SKM-1 (cell line): ENCODE measurements around the gene TK2.

ENCODE experiments used
- DNase-seq: peaks from one replicate; lab custom pipeline; 2025; ENCODE audit not compliant: unreplicated experiment; lab: John Stamatoyannopoulos, UW

The TK2 gene

DNA sequence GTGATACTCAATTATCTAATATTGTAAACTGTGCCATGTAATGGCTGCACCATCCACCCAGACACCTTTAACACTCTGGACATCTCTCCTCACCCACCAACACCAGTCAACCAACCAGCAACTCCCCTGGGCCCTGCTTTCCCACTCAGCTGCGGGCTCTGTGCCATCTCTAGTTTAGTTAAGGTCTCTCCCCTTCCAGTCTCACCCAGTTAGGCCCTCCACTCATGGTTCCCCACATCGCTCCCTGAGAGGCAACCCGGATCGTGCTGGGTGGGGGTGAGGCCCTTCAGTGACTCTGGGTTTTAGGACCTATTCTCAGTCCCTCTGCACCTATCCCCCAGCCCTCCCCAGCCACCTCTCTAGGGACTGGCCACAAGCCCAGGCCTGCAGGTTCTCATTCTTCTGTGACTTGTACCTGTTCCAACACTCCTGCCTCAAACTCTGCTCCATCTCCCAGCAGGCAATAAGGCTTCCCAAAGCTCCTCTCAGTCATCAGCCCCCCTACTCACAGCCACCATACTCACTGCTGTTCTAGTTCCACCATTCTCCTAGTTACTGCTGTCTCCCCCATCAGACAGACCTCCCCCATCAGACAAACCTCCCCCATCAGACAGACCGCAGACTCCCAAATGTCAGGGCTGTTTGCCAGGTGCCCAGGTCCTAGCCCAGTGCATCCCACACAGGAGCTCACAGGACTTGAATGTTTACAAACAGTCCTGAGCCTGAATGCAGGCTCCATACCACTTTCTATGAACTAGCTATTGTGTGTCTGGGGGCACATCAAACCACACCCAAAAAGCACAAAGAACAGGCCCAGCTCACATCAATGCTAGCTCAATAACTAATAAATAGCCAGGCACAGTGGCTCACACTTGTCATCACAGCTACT lies 2.6 kb downstream of the TK2 start:
- DNase-seq, result no peak

DNA sequence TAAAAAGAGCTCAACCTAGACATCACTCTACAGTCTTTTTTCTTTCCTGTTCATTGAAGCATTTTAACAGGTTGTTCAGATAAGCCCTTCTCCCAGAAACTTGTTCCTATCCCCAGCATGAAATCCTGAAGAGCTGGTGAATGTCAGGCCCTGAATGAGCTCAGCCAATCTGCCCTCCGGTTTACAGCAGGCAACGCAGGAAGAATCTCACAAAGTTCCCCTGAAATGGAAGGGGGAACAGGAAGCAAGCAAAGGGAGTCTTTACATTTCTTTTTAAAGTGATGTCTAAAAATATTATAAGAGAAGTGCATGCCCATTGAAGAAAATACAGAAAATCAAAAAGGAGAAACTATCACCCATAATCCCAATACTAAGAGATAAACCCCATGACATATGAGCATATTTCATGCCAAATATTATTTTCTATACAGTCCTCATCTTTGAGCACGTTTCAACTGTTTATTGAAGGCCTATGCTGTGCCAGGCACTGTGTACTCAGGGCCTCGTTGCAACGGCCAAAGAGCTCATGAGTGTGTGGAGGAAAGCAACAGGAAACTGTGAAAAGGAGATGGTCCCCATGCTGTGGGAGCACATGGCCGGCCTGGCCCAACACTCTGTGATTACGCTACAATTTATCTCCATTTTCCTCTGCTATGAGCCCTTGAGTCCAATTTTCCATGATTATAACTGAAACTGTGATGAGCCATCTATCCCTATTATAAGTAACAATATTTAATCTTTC lies 5.7 kb downstream of the TK2 start:
- no peak for DNase-seq

DNA sequence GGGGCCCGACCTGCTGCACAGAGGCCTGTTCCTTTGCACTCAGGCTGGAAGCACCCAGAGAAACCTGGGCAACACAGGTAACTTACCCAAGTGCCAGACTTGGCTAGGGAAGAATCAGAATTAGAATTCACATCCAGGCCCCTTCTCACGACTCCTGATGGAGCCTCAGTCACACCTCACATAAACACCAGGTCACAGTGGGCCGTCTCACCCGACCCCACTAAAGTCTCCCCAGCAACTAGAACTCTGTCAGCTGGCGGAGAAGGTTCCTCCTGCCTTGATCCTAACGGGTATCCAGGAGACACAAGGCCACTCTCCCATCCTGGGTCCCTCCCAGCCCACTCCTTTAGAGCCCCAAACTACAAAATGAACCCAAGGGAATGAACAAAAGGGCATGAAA lies 6.4 kb downstream of the TK2 start:
- no peak for DNase-seq

DNA sequence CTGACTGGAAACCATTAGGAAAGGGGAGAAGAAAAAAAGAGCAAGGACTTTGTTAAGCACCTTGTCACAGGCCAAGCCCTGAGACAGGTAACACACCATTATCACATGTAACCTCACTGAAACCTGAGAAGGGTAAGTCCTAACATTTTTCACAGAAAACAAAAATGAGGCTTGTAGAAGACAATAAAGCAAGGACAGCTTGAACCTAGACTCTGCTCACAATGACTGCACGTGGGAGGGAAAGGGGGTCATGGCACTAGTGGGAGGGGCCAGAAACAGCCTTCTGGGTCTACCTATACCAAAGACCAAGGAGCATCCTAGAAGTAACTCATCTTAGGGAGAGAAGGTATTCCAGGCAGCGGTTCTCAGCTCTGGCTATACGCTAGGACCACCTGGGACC lies 7.5 kb downstream of the TK2 start:
- no peak for DNase-seq

DNA sequence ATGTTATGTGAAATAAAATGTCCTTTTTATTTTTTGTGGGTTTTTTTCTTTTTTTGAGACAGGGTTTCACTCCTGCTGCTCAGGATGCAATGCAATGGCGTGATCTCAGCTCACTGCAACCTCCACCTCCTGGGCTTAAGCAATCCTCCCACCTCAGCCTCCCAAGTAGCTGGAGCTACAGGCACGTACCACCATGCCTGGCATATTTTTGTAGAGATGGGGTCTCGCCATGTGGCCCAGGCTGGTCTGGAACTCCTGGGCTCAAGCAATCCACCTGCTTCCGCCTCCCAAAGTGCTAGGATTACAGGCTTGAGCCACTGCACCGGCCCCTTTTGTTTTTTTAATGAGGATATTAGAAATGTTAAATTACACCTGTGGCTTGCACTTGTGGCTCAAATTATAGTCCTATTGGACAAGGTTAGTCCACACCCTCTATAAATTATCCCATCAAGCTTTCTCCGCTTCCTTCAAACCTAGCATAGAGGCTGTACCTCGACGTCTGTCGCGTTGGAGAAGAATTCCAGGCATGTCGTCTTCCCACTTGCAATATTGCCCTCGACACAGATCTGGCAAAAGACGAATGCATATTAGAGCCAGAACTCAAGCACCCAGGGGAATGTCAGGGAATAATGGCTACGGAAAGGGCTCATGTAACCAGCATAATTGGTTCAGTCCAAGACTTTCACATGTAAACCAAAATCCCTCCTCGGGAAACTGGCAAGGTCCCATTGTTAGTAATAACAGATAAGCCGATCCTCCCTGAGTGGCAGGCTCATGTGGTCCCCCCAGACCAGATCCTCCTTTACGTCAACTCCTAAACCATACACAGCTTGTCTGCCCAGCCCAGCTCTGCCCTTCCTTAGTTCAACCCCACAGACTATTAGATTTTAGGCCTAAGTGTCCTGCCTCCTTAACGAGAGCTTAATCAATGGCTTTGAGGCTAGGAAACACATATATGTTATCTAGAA lies 8.2 kb downstream of the TK2 start:
- no peak for DNase-seq

DNA sequence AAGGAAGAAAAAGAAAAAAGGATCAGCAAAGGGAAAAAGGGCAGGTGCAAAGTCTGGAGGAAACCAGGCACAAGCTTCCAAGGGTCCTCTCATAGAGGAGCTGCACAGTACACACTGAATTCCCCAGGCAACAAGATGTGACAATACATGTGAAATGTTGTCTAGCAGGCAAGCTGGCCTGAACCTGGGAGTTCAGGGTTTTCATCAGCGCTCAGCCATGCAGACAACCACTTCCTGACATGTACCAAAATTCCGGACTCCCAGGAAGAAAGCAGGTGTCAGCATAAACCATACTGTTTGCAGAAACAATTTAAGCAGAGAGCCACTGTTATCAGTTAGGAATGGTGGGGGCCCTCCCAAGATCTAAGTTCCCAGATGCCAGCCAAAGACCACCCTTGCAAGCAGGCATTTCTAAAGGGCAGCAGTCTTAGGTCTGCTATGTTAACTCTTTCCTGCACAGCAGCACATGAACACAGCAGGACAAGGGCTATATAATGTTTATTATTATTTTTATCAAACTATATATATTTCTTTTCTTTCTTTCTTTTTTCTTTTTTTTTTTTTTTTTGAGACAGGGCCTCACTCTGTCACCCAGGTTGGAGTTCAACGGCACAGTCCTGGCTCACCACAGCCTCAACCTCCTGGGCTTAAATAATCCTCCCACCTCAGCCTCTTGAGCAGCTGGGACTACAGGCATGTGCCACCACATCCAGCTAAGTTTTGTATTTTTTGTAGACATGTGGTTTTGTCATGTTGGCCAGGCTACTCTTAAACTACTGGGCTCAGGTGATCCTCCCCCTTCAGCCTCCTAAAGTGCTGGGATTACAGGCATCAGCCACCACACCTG lies 10.1 kb downstream of the TK2 start:
- DNase-seq, result no peak

DNA sequence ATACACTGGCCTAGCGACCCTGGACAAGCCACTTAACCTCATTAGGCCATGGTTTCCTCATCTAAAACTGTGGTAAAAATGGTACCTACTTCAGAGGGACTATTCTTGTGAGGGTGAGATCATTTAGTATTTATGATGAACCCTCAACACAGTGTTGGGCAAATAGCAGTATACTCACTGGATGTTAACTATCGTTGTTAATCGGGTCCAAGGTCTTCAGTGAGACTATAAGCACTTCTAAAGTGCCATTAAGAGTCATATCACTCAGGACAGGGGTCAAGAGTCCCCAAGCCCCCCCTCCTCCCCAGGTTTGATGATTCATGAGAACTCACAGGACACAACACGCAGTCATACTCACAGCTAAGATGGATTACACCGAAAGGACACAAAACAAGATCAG lies 11.0 kb downstream of the TK2 start:
- no peak for DNase-seq

DNA sequence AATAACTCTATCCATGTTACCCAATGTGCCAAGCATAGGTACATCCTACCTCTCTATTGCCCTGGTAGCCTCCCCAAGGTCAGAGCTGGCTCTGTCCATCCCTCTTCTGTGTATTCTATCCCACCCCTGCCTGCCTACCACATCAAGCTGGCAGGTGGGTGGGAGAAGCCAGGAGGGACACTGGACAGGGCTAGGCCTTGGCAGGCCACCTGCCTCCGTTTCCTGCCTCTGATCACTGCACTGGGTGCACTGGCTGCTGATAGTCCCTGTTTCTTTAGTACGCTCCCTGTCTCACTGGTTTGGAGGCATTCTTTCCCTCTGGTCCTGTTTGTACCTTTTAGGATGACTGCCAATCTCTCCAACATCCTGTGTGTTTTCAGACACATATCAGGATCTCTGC lies 12.7 kb downstream of the TK2 start:
- no peak for DNase-seq

DNA sequence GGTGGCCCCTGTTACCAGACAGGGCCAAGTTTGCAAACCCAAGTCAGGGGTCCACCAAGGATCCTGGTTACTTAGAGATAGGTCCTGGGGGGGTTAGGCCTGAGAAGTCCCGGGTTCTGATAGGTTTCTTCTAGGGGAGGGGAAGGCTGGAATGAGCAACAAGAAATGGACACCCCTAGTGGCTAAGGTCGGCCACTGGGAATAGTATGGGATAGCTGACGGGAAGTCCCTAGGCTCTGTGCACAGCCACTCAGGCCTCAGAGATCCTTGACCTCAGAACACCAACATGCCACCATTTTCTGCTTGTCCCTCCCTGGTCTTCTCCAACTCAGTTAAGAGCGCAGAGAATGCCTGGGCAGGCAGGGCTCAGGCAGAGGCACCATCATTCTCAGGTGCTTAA lies 13.4 kb downstream of the TK2 start:
- DNase-seq, result no peak

DNA sequence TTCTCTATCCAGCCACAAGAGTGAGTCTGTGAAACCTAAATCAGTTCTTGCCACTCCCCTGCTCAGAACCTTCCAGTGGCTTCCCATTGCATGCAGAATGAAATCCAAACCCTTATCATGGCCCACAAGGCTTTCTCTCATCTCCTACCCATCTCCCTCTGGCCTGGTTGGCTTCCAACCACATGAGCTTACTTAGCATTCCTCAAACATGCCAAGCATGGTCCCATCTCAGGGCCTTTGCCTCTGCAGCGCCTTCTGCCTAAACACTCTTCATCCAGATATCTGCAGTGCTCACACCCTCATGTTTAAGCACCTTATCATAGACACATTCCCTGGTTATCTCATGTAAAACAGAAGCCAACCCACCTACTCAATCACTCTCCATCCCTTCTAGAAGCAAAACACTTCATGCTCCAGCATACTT lies 15.5 kb downstream of the TK2 start:
- no peak for DNase-seq

DNA sequence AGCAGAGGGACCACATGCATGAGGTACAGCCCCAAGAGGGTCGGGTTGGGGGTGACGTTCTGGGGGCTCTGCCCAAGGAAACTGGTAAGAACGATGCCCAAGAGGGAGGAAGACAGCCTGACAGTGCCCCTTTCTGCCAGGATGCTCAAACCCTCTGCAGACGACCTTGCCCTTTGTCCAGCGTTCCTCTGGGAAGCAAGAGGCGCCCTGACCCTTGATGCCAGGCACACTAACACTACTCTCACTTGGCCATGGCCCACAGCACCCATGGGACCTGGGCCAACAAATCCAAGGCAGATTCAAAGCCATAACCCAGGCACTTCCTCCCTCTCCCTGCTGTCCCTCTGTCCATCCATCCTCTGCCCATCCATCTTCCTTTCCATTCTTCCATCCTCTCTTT lies 20.4 kb downstream of the TK2 start:
- no peak for DNase-seq

DNA sequence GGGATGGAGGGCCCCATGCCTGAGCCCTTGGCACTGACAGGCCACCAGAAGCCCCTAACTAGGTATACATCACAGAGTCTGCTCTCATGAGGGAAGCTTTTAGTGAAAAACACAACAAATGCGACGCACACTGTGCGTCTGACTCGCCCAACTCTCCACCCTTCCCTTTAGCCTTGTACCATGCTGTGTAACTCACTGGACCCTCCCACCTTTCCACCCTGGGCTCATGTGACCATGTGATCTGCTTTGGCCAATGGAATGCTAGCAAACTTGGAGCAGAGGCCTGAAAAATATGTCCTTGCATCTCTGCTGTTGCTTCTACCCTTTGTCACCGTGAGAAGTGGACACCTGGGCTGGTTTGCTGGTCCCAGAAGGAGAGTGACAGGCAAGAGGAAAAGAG lies 21.6 kb downstream of the TK2 start:
- no peak for DNase-seq

DNA sequence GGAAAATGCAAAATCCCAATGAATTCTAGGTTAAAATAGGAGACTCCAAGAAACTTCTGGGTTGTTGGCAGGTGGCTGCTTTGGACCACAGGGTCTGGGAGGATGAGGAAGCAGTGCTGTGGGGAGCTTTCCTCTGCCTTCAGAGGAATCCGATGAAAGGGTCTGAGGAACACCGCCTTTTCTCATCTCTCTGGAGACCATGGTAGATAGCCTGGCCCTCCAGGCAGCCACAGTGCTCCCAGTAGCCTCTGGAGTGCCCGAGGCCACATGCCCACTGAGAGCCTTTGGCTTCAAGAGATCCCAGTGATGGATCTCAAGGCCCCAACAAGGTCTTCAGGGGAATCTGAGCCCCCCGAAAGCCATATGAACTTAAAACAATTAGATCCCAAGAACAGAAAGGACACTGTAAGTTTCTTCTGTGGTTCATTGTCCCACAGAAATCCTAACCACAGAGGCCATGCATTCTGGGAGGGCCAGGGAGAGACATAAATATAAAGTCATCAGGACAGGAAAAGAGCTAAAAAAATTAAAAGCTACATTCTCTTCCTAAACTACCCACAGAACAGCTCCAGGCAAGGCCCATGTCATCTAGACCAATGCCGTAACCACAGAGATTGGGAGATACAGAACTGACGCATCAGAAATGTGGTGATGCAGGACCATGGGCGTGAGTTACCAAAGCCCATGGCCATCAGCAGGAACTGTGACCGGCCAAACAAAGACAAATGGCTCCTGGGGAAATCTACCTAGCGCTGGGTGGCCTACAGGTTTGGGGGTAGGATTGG lies 24.3 kb downstream of the TK2 start:
- DNase-seq, result no peak

DNA sequence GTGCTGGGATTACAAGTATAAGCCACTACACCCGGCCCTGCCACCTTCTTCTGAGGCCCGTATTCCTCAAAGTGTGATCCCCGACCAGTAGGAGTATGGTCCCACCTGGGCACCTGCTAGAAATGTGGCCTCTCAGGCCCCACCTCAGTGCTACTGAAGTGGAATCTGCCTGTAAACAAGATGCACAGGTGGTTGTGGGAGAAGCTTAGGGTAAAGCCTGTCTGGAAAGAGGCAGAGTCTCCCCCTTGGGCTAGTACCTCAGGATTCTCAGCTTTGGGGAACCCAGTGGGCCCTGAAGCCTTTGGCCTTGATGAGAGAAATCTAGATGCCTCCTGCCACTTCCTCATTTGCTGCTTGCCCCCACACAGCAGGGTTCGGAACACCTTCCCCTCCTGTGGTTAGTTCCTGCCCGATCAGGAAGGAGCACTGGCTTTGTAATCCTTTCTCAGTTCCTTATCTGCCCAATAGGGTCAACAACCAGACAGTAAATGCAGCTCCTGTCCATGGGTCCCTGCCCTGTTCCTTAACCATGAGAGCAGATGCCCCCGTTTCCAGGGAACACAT lies 25.2 kb downstream of the TK2 start:
- DNase-seq, result peak; percentile 98

DNA sequence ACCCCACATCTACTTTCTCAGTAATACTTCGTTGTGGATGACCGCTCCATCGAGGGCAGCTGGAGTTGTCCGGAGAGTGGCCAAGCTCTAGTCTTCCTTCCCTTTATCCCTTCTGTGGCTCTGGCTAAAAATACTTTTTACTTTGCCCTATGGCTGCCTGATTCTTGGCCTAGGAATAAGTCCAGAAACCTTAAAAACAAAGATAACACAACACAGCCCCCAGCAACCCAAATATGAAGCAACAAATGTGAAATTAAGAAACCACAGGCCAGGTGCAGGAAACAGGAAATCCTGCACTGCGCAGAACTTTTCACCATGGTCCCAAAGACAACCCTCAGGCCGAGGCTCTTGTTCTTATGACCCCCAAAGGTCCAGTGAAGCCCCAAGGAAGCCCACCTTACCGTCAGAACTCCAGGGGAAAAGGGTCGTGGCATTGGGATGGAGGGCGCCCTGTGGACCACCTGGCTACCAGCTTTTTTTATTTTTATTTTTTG lies 26.0 kb downstream of the TK2 start:
- DNase-seq, result peak; percentile 83

DNA sequence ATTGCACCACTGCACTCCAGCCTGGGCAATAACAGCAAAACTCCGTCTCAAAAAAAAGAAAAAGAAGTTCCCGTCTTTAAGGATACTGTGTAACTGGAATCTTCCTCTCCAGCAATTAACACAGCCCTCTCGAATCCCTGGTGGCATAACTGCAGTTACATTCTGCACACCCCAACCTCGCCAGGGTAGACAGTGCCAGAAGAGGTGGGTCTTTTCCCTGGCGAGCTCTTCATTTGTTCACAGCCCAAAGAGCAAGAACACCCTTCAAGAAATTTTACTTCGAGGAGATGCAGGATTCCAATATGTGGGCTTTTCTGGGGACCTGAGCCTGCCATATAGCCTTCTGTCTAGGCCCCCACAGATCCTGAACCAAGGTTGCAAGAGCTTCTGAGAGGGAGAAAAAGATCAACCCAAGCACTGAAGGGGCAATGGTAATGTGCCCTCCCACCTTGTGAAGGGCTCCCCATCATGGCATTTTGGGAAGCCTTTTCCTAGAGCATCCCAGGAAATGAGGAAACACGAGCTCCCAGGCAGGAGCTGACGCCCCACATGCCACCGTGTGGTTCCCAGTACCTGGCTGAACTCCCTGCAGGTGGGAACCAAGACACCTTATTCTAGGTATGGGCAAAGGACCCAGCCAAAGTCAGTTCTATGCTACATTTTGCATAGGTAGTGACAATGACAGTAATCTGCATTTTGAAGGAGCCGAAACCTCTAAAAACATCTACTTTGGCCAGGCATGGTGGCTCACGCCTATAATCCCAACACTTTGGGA lies 26.9 kb downstream of the TK2 start:
- no peak for DNase-seq

DNA sequence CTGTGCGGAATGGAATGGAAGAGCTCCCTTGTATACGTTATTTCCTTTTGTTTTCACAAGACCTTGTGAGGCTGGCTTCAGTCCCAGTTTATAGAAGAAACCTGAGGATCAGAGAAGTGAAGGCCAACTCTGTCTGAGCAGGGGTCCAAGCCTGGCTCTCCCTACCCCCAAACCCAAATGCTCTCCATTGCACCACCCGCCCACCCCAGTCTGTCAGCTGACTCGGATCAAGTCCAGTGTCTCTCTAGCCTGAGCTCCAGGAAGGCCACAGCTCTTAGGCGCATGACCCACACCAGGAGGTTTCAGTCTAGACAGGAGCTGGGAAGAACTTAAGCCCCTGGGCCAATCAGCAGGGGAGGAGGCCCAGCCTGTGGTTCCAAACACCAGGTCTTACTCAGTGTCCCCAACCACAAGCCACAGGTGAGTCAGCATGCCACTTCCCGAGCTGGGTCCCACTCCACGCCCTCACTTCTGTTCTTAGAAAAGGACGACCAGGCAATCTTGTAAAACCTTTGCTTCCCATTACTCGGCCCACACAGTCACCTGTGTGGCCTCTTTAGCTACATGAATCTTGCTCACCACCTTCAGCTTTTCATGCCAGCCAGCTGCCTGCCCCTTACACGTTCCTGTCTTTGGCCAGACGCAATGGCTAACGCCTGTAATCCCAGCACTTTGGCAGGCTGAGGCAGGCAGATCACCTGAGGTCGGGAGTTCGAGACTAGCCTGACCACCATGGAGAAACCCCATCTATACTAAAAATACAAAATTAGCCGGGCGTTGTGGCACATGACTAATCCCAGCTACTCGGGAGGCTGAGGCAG lies 27.8 kb downstream of the TK2 start:
- DNase-seq, result peak; percentile 73
